ENCODE measurements around the gene MROH7. TPM values are rescaled to one million over a fixed set of nuclear protein-coding genes. Genes with fewer than 3 reads are reported as not detected.

The MROH7 gene
- total RNA-seq, 1 donor from 2014 or later = 0.19 TPM

DNA sequence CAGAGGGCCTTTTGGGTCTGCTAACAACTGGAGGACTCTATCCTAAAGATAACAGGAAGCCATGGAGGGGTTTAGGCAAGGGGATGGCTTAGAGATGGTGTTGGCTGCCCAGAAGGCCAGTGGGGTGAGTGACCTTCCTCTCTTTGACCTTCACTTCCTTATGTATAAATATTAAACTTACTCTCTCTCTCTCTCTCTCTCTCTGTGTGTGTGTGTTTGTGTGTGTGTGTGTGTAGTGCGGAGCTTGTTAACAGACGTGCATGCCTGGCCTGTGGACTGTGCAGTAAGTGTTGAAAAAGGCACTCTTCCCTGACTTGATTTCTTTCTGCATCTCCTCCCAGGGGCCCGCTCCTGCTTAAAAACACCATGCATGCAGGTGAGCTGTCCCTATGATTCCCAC, 10.0 kb downstream of the MROH7 start:
- no peaks in the 10 kb centered on the region for H3K36me3 Mint-ChIP-seq
- H3K27me3 Mint-ChIP-seq = peaks cover 4% of the 10 kb centered on the region
- H3K9me3 Mint-ChIP-seq = no peaks in the 10 kb centered on the region
- no peak overlapping the region for H3K4me3 Mint-ChIP-seq
- H3K4me1 Mint-ChIP-seq (ENCODE audit: unreplicated experiment) = peaks cover 11% of the 10 kb centered on the region
- DNase-seq (ENCODE audit: extremely low spot score, unreplicated experiment) = no peak
- no peak overlapping the region for H3K27ac Mint-ChIP-seq
- TF ChIP-seq, protein P1, sequence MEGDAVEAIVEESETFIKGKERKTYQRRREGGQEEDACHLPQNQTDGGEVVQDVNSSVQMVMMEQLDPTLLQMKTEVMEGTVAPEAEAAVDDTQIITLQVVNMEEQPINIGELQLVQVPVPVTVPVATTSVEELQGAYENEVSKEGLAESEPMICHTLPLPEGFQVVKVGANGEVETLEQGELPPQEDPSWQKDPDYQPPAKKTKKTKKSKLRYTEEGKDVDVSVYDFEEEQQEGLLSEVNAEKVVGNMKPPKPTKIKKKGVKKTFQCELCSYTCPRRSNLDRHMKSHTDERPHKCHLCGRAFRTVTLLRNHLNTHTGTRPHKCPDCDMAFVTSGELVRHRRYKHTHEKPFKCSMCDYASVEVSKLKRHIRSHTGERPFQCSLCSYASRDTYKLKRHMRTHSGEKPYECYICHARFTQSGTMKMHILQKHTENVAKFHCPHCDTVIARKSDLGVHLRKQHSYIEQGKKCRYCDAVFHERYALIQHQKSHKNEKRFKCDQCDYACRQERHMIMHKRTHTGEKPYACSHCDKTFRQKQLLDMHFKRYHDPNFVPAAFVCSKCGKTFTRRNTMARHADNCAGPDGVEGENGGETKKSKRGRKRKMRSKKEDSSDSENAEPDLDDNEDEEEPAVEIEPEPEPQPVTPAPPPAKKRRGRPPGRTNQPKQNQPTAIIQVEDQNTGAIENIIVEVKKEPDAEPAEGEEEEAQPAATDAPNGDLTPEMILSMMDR (conservative IDR thresholded peaks at IDR 0.05) = no peak

DNA sequence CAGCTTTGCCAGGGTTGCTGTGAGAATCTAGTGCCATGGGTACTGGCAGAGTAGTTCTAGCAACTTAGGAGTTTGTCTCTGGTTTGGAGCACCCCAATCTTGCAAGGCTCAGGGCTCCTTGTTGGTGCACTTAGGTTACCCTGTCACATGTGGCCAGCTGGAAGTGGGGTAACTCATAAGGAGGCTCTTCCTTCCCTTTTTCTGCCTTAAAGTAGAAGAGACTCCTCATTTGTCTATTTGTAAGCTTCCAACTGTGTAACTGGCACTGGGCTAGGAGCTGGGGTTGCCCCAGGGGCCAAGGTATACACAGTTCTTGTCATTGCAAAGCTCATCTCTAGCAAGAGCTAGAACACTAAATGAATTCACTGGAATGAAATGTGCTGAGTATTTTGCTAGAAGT, 10.6 kb downstream of the MROH7 start:
- TF ChIP-seq, protein P1 (conservative IDR thresholded peaks at IDR 0.05) = no peak
- no peaks in the 10 kb centered on the region for H3K9me3 Mint-ChIP-seq

DNA sequence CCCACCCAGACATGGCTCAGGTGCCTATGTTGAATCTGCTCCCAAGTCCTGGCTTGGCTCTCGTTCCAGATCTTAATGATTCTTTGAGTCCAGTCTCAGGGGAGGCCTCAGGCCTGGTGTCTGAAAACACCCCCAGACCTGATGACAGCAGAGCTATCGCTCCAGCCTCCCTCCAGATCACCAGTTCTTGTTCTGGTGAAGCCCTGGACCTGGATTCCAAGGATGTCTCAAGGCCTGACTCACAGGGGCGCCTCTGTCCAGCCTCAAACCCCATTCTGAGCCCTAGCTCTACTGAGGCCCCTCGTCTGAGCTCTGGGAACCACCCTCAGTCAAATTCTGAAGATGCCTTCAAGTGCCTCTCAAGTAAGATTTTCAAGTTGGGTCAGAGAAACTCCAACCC, 11.4 kb downstream of the MROH7 start:
- no peaks in the 10 kb centered on the region for H3K36me3 Mint-ChIP-seq
- no peak overlapping the region for H3K4me3 Mint-ChIP-seq
- peaks cover 11% of the 10 kb centered on the region for H3K4me1 Mint-ChIP-seq (ENCODE audit: unreplicated experiment)
- H3K9me3 Mint-ChIP-seq = peaks cover 3% of the 10 kb centered on the region
- DNase-seq (ENCODE audit: extremely low spot score, unreplicated experiment) = no peak
- H3K27ac Mint-ChIP-seq = no peak overlapping the region
- H3K27me3 Mint-ChIP-seq = peaks cover 4% of the 10 kb centered on the region
- TF ChIP-seq, protein P1 (conservative IDR thresholded peaks at IDR 0.05) = no peak

More for the DNA sequence above, 10.6 kb downstream of the MROH7 start:
- H3K4me3 Mint-ChIP-seq = no peak overlapping the region
- peaks cover 11% of the 10 kb centered on the region for H3K4me1 Mint-ChIP-seq (ENCODE audit: unreplicated experiment)
- H3K36me3 Mint-ChIP-seq = no peaks in the 10 kb centered on the region
- no peak for DNase-seq (ENCODE audit: extremely low spot score, unreplicated experiment)
- H3K27ac Mint-ChIP-seq = no peak overlapping the region
- H3K27me3 Mint-ChIP-seq = peaks cover 4% of the 10 kb centered on the region

DNA sequence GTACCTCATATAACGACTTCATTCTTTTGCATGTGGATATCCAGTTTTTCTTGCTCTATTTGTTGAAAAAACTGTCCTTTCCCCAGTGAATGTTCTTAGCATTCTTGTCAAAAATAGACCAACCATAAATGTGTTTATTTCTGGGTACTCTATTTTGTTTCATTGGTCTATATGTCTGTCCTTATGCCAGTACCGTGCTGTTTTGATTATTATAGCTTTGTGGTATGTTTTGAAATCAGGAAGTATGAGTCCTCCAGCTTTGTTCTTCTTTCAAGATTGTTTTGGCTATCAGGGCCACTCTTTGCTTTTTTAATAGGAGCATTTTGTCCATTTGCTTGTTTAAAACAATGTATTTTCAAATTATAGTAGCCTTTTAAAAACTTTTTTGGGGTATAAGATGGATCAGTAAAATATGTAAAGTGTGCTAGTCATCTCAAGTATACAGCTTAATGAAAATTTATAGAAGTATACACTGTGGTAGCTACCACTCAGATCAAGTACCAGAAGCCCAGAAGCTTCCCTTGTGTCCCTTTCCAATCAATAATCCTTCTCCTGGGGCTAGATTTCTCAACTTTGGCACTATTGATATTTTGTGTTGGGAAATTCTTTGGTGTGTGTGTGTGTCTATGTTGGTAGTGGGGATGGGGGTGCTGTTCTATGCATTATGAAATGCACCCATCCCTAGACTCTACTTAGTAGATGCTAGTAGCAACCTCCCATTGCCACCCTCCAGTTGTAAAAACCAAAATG, 16.8 kb downstream of the MROH7 start:
- Mint-ChIP-seq H3K27me3 (no peaks in the 10 kb centered on the region), H3K4me1 (ENCODE audit: unreplicated experiment) (no peaks in the 10 kb centered on the region), H3K9me3 (peaks cover 12% of the 10 kb centered on the region), H3K4me3 (no peak overlapping the region), H3K27ac (no peak overlapping the region), H3K36me3 (no peaks in the 10 kb centered on the region)
- TF ChIP-seq, protein P1 (conservative IDR thresholded peaks at IDR 0.05) = no peak
- no peak for DNase-seq (ENCODE audit: extremely low spot score, unreplicated experiment)

DNA sequence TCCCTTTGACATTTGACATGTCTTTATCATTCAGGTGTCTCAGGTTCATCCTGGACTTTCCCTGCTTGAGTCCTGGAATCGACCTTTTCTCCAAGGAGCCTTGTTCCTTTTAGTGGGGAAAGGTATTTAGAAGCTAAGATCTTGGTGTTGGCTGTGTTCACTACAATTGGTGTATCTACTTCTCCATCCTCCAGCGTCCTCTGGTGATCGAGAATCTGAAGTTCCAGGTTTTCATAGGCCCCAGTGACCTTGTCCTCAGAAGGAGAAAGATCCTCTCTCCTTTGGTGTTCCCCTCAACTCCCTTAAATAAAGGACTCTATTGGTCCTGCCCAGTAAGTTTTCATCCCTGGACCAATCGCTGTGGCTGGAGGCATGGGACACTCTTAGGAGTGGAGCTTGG, 22.1 kb downstream of the MROH7 start:
- no peak for DNase-seq (ENCODE audit: extremely low spot score, unreplicated experiment)
- Mint-ChIP-seq H3K27ac (no peak overlapping the region), H3K9me3 (peaks cover 5% of the 10 kb centered on the region), H3K27me3 (peaks cover 3% of the 10 kb centered on the region), H3K4me1 (ENCODE audit: unreplicated experiment) (no peaks in the 10 kb centered on the region), H3K36me3 (no peaks in the 10 kb centered on the region), H3K4me3 (no peak overlapping the region)
- TF ChIP-seq, protein P1 (conservative IDR thresholded peaks at IDR 0.05) = no peak

All from type B pancreatic cell (in vitro differentiated cells).